K562 (cell line): ENCODE results near the gene PPP1R9B. TPM values are rescaled to one million over a fixed set of nuclear protein-coding genes. Genes with fewer than 3 reads are reported as not detected.

Experiments
- CCNT2 ChIP-seq: IDR thresholded peaks from 2 replicates; pipeline ENCODE4 v1.6.1; 2011; ENCODE audit warnings: borderline replicate concordance, low read depth, mild to moderate bottlenecking, moderate library complexity, mixed read lengths, low read length; ENCODE audit not compliant: insufficient read length; ENCODE audit errors: extremely low read depth
- CHD4 ChIP-seq: fragments of 200-600 bp; sonication (generic); IDR thresholded peaks from 3 replicates; pipeline ENCODE4 v1.6.1; 2012; ENCODE audit warnings: low read depth, mild to moderate bottlenecking, mixed read lengths, low read length, inconsistent platforms; ENCODE audit not compliant: insufficient read depth, insufficient replicate concordance, poor library complexity, severe bottlenecking
- ETV1 ChIP-seq: fragments of 450-650 bp; conservative IDR thresholded peaks from 2 replicates; pipeline ENCODE4 v1.6.1; 2016; ENCODE audit warnings: missing genetic modification characterization, control low read depth, low read depth, missing compliant biosample characterization
- HNRNPL ChIP-seq: fragments of 200-400 bp; formaldehyde crosslinking; IDR thresholded peaks from 2 replicates; pipeline ENCODE4 v1.6.1; 2017; ENCODE audit warnings: low read depth, mild to moderate bottlenecking, low read length
- POLR2A ChIP-seq: fragments of 450-650 bp; conservative IDR thresholded peaks from 2 replicates; pipeline ENCODE4 v1.6.1; 2016
- RB1 ChIP-seq: fragments of 450-650 bp; IDR thresholded peaks from 2 replicates; pipeline ENCODE4 v1.6.1; 2017; ENCODE audit warnings: low read depth, mild to moderate bottlenecking
- RHOXF2B ChIP-seq: fragments of 250-450 bp; sonication (Bioruptor Pico); conservative IDR thresholded peaks from 2 replicates; pipeline ENCODE4 v1.5.1; 2021
- RNF2 ChIP-seq: sonication (generic); IDR thresholded peaks from 2 replicates; pipeline ENCODE4 v1.6.1; 2016
- SMARCE1 ChIP-seq: fragments of 450-650 bp; IDR thresholded peaks from 2 replicates; pipeline ENCODE4 v1.7.1; 2016; ENCODE audit warnings: mild to moderate bottlenecking
- TRIM24 ChIP-seq, 2 experiments: fragments of 450-650 bp; IDR thresholded peaks; 2 replicates each; pipeline ENCODE4 v1.6.1; 2016
- ZBTB7A ChIP-seq: IDR thresholded peaks from 2 replicates; pipeline ENCODE4 v1.6.1; 2011; ENCODE audit warnings: low read depth, mild to moderate bottlenecking, low read length, moderate library complexity, borderline replicate concordance; ENCODE audit not compliant: control insufficient read depth
- ZNF174 ChIP-seq: fragments of 250-450 bp; sonication (Bioruptor Pico); IDR thresholded peaks from 2 replicates; pipeline ENCODE4 v1.4.0; 2020; ENCODE audit warnings: mild to moderate bottlenecking
- polyA plus RNA-seq, 8 experiments: library from polyadenylated mRNA; depleted of rRNA in 4 of 8; stranded (reverse) in 5 of 8; unstranded in 3 of 8; fragments of >200 nt; fragmentation: Nextera tagmentation in 2 of 8; fragmentation: Illumina TruSeq in 1 of 8; extraction: Ambion mirVana in 2 of 8; extraction: Trizol in 1 of 8; gene quantifications; 2 replicates each; pipeline versions ENCODE4 v1.2.1 to v1.2.3, GENCODE V29; 2011 to 2014; ENCODE audit warnings: inconsistent platforms in 1 of 8, missing spikeins in 1 of 8
- total RNA-seq, 7 experiments: library from RNA; depleted of rRNA in 6 of 7; stranded (reverse); fragments of >200 nt in 6 of 7; fragmentation: Illumina TruSeq in 2 of 7; extraction: Trizol in 2 of 7; gene quantifications; 2 replicates each; pipeline versions ENCODE4 v1.2.1 to v1.2.3, GENCODE V29; 2011 to 2021; ENCODE audit warnings: low replicate concordance in 1 of 7
- TF ChIP-seq, protein P1 (sequence below), 2 experiments: fragments of 450-650 bp in 1 of 2; sonication (generic) in 1 of 2; formaldehyde crosslinking in 1 of 2; IDR thresholded peaks; 2 replicates each; pipeline versions ENCODE4 v1.7.1 to v1.9.0; 2016 to 2022; ENCODE audit warnings: inconsistent platforms in 1 of 2, mild to moderate bottlenecking in 1 of 2, missing genetic modification reagents in 1 of 2
- TF ChIP-seq, protein P2 (sequence below): fragments of 450-650 bp; IDR thresholded peaks from 2 replicates; pipeline ENCODE4 v1.6.1; 2017; ENCODE audit warnings: antibody characterized with exemption

The PPP1R9B gene
- total and polyA plus RNA-seq, 9 of the 15 experiments (the other 6 are each of a cell fraction or from before 2014, with no cell fraction given), result 0.10 to 63.5 (median 24.7) TPM

DNA sequence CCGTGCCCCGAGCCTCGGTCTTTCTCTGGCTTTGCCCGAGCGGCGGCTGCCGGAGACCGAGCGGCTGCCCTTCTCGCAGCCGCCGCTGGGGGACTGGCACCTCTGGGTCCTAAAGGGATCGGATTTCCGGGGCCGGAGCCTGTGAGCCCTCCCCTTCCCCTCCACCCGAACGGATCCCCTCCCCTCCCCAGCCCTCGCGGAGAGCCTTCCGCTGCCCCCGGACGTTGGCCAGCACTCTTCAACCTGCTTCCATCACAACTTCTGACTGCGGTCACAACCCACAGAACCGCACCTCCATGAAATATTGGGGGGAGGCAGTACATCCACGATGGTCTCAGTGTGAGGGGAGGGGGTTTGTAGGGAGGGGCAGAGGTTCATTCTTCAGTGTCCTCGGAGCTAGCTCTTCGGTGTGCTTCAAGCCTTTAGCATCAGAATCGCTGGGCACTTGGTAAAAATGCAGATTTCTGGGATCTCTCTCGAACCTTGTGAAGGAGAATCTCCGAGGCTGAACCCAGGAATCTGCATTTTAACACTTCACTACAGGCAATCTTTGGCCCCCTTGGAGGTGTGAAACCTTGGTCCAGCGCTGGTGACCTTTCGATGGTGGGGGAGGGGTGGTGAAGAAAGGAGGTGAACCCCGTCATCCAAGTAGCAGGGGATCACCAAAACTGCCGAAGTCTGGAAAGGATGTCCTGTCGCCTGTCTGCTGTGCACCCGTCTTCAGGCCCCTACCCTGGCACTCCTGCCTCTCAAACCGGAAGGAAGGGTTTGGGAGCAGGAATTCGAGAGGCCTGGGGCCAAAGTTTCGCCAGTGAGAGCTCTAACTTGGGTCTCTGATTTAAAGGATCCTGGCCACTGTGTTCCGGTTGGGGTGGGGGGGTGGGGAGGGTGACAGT is 812 bp upstream of the PPP1R9B start (continued):
- peak; percentile 74 for TF ChIP-seq CHD4
- TF ChIP-seq RB1, result 0 out of 2 replicates have a peak, but pooled peaks have one; percentile 21
- TF ChIP-seq RHOXF2B (CRISPR knock-in tag), result no peak
- peak; percentile 56 for TF ChIP-seq CCNT2
- no peak for TF ChIP-seq ZNF174 (CRISPR knock-in tag)
- peak; percentile 58 for TF ChIP-seq POLR2A
- no peak for TF ChIP-seq TRIM24 (IDR thresholded peaks at IDR 0.05)
- TF ChIP-seq, protein P1, sequence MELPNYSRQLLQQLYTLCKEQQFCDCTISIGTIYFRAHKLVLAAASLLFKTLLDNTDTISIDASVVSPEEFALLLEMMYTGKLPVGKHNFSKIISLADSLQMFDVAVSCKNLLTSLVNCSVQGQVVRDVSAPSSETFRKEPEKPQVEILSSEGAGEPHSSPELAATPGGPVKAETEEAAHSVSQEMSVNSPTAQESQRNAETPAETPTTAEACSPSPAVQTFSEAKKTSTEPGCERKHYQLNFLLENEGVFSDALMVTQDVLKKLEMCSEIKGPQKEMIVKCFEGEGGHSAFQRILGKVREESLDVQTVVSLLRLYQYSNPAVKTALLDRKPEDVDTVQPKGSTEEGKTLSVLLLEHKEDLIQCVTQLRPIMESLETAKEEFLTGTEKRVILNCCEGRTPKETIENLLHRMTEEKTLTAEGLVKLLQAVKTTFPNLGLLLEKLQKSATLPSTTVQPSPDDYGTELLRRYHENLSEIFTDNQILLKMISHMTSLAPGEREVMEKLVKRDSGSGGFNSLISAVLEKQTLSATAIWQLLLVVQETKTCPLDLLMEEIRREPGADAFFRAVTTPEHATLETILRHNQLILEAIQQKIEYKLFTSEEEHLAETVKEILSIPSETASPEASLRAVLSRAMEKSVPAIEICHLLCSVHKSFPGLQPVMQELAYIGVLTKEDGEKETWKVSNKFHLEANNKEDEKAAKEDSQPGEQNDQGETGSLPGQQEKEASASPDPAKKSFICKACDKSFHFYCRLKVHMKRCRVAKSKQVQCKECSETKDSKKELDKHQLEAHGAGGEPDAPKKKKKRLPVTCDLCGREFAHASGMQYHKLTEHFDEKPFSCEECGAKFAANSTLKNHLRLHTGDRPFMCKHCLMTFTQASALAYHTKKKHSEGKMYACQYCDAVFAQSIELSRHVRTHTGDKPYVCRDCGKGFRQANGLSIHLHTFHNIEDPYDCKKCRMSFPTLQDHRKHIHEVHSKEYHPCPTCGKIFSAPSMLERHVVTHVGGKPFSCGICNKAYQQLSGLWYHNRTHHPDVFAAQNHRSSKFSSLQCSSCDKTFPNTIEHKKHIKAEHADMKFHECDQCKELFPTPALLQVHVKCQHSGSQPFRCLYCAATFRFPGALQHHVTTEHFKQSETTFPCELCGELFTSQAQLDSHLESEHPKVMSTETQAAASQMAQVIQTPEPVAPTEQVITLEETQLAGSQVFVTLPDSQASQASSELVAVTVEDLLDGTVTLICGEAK (IDR thresholded peaks at IDR 0.05), result peak; percentile 77
- TF ChIP-seq, protein P1 (CRISPR knock-in tag; IDR thresholded peaks at IDR 0.05), result no peak
- TF ChIP-seq, protein P2, sequence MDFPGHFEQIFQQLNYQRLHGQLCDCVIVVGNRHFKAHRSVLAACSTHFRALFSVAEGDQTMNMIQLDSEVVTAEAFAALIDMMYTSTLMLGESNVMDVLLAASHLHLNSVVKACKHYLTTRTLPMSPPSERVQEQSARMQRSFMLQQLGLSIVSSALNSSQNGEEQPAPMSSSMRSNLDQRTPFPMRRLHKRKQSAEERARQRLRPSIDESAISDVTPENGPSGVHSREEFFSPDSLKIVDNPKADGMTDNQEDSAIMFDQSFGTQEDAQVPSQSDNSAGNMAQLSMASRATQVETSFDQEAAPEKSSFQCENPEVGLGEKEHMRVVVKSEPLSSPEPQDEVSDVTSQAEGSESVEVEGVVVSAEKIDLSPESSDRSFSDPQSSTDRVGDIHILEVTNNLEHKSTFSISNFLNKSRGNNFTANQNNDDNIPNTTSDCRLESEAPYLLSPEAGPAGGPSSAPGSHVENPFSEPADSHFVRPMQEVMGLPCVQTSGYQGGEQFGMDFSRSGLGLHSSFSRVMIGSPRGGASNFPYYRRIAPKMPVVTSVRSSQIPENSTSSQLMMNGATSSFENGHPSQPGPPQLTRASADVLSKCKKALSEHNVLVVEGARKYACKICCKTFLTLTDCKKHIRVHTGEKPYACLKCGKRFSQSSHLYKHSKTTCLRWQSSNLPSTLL, result peak; percentile 62; the same call in 1 of the 2 replicates
- TF ChIP-seq RNF2, result peak; percentile 47; the same call in 1 of the 2 replicates
- TF ChIP-seq ZBTB7A, result peak; percentile 90; the same call in 1 of the 2 replicates
- 0 out of 2 replicates have a peak, but pooled peaks have one; percentile 52 for TF ChIP-seq HNRNPL
- TF ChIP-seq ETV1 (tag), result peak; percentile 92
- TF ChIP-seq SMARCE1, result 0 out of 2 replicates have a peak, but pooled peaks have one; percentile 22
